Glomerular endothelial cell (primary cell): ENCODE measurements around the gene DYSF. TPM values are rescaled to one million over a fixed set of nuclear protein-coding genes. Genes with fewer than 3 reads are reported as not detected.

Source experiments
- DNase-seq: peaks from one replicate; pipeline ENCODE4 v3.0.0-alpha.2; 2011; ENCODE audit warnings: low read depth, low spot score; ENCODE audit errors: extremely low read depth
- total RNA-seq: library from RNA; depleted of rRNA; stranded (reverse); fragments of >200 nt; gene quantifications from 2 replicates; pipeline ENCODE4 v1.2.3, GENCODE V29; 2015

Gene DYSF
- total RNA-seq, 1 donor from 2014 or later: 300 TPM

DNA sequence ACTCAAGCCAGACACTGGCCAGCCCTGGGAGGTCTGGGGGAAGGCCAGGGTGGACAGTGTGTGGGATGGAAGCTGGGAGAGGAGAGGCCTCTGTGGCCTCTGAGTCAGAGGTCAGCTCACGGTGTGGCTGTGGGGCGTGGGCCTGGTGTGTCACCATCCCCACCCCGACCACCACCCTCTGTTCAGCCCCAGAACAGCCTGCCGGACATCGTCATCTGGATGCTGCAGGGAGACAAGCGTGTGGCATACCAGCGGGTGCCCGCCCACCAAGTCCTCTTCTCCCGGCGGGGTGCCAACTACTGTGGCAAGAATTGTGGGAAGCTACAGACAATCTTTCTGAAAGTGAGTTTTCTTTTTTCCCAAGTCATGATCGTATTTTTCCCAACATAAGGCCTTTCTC is 110.5 kb downstream of the DYSF start:
- no peak for DNase-seq

DNA sequence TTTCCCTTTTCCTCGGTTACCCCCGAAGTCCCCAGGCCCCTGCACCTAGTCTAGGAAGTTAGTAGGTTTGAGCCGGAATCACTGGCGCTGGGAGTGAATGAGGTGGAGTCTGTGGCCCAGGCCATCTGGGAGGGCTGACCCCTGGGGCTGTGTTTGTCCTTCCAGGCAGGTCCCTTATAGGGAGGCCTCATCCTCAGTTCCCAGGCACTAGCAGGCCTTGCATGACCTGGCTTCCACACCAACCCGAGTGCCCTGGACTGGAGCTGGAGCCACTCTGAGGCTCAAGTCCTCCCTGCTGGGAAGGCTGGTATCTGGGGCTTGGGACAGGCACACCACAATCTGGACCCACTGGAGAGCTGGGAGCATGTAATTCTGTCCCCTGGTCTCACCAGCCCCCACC is 111.0 kb downstream of the DYSF start:
- no peak for DNase-seq

- no peak for DNase-seq
Observed at GRCh38 chr2:71564790-71565189, 111.4 kb downstream of the DYSF start.

DNA sequence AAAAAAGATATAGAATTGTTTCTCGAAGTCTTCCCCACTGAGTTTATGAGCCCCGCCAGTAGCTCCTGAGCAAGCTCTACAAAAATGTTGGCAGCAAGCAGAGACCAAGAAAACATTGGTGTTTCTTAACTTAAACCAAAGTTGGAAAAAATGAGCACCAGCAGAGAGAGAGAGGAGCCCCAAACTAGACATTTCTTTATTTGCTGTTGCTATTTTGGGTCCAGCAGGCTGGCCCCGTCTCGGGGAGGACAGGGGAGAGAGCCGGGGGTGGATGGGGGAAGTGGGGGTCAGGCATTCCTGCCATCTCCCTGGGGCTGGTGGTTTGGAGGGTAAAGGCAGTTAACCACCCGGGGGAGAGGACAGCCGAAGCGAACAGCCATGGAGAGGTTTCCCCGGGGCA is 113.0 kb downstream of the DYSF start:
- DNase-seq: no peak

DNA sequence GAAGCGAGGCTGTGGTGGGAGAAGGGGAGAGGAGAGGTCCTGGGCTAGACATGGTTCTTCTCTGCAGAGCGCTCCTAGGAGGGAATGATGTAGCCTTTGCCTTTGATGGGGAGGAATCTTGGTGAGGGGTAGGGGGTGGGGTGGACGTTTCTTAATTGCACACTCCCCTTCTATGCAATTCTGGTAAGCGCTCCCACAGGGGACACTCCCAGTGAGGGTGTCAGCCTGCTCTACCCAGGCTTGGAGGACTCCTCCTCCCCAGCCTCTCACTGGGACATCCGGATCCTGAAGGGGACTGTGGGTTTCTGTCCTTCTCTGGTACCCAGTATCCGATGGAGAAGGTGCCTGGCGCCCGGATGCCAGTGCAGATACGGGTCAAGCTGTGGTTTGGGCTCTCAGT is 114.3 kb downstream of the DYSF start:
- no peak for DNase-seq

- no peak for DNase-seq
Observed at GRCh38 chr2:71568103-71568502, 114.7 kb downstream of the DYSF start.

- DNase-seq: no peak
Observed at GRCh38 chr2:71570511-71570910, 117.2 kb downstream of the DYSF start.

DNA sequence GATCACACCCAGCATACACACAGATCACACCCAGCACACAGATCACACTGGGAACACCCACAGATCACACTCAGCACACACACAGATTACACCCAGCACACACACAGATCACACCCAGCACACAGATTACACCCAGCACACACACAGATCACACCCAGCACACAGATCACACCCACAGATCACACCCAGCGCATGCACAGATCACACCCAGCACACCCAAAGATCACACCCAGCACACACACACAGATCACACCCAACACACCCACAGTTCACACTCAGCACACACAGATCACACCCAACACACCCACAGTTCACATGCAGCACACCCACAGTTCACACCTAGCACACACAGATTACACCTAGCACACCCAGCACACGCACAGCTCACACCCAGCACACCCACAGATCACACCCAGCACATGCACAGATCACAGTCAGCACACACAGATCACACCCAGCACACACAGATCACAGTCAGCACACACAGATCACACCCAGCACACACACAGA is 117.6 kb downstream of the DYSF start:
- DNase-seq: no peak

DNA sequence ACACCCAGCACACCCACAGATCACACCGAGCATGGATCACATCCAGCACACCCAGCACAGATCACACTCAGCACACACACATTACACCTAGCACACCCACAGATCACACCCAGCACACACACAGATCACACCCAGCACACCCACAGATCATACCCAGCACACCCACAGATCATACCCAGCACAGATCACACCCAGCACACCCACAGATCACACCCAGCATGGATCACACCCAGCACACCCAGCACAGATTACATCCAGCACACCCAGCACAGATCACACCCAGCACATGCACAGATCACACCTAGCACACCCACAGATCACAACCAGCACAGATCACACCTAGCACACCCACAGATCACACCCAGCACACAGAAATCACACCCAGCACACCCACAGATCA is 118.6 kb downstream of the DYSF start:
- DNase-seq: no peak

DNA sequence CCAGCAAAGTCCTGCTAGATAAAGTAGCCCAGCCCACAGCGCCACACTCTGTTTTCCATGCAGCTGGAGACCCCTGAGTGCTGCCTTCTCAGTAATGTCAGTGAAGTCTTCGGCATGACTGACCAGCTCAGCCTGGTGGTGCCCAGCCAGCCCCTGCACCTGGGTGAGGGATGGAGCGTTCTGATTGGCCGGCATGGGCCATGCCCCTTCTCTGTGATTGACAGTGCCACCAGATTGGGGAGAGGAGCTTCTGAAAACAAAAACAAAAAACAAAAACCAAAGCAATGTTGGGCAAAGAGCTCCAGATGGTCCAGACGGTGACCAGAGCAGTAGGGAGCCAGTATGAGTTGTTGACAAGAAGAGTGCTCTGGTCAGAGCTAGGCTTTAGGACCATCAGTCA is 122.6 kb downstream of the DYSF start:
- no peak for DNase-seq

- DNase-seq: no peak
Observed at GRCh38 chr2:71576541-71576940, 123.2 kb downstream of the DYSF start.

DNA sequence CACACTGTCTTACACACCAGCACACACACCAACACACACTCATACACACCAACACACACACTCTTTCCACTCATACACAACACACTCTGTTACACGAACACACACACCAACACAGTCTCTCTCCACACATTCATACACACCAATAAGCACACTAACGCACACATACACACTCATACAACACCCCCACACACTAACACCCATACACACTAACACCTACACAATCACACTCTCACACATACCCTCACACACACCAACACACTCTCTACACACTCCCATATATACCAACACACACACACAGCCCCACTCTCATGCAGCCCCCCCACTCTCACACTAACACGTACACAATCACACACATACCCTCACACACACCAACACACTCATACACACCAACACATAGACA is 123.8 kb downstream of the DYSF start:
- no peak for DNase-seq

- DNase-seq: no peak
Observed at GRCh38 chr2:71578767-71579342, 125.5 kb downstream of the DYSF start.

DNA sequence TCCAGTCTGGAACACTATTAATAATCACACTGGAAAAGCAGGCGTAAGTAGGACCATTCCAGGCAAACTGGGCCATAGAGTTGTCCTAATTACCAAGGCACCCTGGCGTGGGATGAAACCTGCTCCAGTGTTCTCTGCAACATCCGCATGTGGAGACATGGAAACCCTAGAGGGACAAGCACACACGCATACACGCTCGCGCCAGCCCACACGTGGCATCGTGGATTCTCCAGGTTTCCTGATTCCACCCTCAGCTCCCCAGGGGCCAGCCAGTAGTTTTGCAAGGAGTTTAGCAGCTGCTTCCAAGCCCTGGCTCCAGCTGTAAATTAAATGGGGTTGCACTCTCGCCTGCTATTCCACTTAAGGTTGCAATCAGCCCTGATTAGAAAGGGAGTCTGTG is 127.7 kb downstream of the DYSF start:
- DNase-seq: no peak

DNA sequence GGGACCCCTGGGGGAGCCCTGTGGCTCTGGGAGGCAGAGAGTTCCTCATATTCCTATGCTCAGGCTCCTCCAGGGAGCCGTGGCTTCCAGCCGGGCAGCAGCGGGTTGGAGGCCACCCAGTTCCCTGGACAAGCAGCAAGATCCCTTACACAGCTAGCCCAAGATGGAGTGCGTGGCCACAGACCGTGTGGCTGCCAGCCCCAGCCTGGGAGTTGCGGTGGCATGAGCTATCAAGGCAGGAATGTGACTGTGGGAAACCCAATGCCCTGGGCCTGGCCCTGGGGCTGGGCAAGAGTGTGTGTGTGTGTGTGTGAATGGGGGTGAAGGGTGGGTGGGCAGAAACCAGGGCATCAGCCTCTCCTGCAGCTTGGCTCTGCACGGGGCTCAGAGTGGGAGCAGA is 130.5 kb downstream of the DYSF start:
- DNase-seq: no peak

- DNase-seq: no peak
Observed at GRCh38 chr2:71586471-71586870, 133.1 kb downstream of the DYSF start.

GRCh38 chr2:71587509-71588073 is 134.2 kb downstream of the DYSF start:
- no peak for DNase-seq

DNA sequence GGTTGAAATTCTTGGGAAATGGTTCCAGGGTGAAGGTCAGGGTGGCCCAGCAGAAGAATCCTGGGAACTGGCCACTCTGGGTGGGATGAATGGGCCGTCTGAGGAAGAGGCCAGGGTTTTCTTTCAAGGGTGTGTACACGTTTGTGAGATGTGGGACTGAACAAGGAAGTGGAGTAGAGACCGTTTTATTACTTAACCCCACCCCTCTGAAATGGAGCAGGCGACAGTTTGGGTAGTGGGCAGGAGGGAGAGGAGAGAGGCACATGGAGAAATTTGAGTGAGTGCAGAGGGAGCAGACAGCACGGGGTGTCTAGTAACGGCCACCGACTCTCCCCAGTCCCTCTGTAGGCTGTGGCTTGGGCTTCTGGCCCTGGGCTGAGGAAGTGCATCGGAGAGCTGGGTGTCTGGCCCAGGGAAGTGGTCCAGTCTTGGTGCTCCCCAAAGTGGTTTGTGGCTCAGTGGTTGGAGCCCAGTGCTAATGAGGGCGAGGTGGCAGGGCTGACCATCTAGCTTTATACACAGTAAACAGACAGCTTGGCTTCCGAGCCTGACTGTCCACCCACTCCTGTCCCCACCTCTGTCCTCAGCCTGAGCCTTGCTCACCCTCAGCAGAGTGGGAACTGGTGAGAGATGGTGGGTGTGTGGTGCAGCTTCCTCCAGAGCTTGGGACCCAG is 135.3 kb downstream of the DYSF start:
- no peak for DNase-seq

DNA sequence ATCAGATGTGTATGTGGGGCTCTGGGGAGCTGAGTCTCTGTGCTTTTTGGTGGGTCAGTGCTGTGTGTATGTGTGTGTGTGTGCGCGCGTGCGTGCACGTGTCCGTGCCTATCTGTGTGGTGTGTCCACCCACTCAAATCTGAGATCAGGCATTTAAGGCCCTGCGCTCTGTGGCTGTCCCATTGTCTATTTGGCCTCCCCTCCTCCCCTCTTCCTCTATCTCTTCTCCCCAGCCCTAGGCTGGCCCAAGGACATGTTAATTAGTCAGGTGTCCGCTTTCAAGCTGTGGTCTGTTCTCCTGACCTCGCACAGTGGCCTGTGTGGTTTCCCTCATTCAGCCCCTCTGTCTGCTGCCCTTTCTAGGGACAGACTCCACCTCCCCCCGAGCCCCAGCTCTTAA is 136.4 kb downstream of the DYSF start:
- no peak for DNase-seq

- DNase-seq: no peak
Observed at GRCh38 chr2:71591044-71591443, 137.7 kb downstream of the DYSF start.

DNA sequence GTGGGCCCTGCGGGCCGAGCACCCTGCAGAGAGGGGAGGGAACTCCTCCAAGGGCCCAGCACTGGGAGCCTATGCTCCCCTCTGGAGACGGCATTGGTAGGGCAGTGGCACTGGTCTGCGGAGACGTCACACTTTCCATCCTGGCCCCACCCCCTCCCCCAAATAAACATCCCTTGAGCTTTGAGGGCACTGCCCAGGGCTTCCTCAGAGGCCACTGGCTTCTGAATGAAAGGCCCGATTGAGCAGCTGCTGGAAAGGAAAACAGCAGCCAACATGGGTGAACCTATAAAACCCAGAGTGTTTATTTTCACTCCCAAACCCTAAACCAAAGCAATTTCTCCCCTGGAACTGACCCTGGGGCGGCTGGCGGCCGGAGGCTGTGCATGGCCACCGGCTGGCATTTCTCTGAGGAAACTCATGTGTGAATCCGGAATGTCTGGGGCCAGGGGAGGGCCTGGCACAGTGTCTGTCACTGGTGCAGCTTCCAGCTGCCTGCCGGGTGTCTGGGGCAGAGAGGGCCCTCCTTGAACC is 138.9 kb downstream of the DYSF start:
- no peak for DNase-seq

- DNase-seq: no peak
Observed at GRCh38 chr2:71595569-71595968, 142.2 kb downstream of the DYSF start.
